ENCODE measurements around the gene NR1D1. TPM values are rescaled to one million over a fixed set of nuclear protein-coding genes. Genes with fewer than 3 reads are reported as not detected.
A peak's percentile ranks its signal among the peaks of the same experiment; 100 is the strongest.

The NR1D1 gene
- total and polyA plus RNA-seq, 2 of the 13 experiments (the other 11 are each of a cell fraction or from before 2014, with no cell fraction given), result 2.1 to 2.7 TPM

- TF ChIP-seq ZNF678 (CRISPR knock-in tag; IDR thresholded peaks at IDR 0.05) (peak; percentile 68; the same call in 1 of the 2 replicates), ZNF607 (CRISPR knock-in tag; IDR thresholded peaks at IDR 0.05; ENCODE audit: borderline replicate concordance) (no peak), ZSCAN20 (CRISPR knock-in tag; IDR thresholded peaks at IDR 0.05; ENCODE audit: borderline replicate concordance) (peak; percentile 81; the same call in 1 of the 2 replicates), ZSCAN31 (CRISPR knock-in tag; IDR thresholded peaks at IDR 0.05; ENCODE audit: low read depth) (0 out of 2 replicates have a peak, but pooled peaks have one; percentile 47), ZMYM3 (CRISPR knock-in tag; IDR thresholded peaks at IDR 0.05) (no peak), AGO2 (optimal IDR thresholded peaks at IDR 0.05; ENCODE audit: low read depth, low read length) (peak; percentile 96), YY1 (IDR thresholded peaks at IDR 0.05; ENCODE audit: insufficient read depth, insufficient replicate concordance, low read depth, low read length) (peak; percentile 11), SNAPC4 (CRISPR knock-in tag; IDR thresholded peaks at IDR 0.05) (no peak), TMF1 (CRISPR knock-in tag; IDR thresholded peaks at IDR 0.05; ENCODE audit: low read depth) (0 out of 2 replicates have a peak, but pooled peaks have one; percentile 8), POLR2AphosphoS2 (IDR thresholded peaks at IDR 0.05; ENCODE audit: low read depth, low read length) (no peak), KLF11 (CRISPR knock-in tag; IDR thresholded peaks at IDR 0.05) (no peak), TSC22D2 (CRISPR knock-in tag; IDR thresholded peaks at IDR 0.05; ENCODE audit: borderline replicate concordance) (0 out of 2 replicates have a peak, but pooled peaks have one; percentile 19), TAF15 (IDR thresholded peaks at IDR 0.05; ENCODE audit: low read depth, low read length, poor library complexity, severe bottlenecking) (no peak), ZNF772 (CRISPR knock-in tag; IDR thresholded peaks at IDR 0.05) (no peak), ZNF691 (CRISPR knock-in tag; IDR thresholded peaks at IDR 0.05; ENCODE audit: borderline replicate concordance, low read depth) (peak; percentile 15; the same call in 1 of the 2 replicates), ZNF558 (CRISPR knock-in tag; IDR thresholded peaks at IDR 0.05; ENCODE audit: borderline replicate concordance) (peak; percentile 68; the same call in 1 of the 2 replicates), PATZ1 (CRISPR knock-in tag; IDR thresholded peaks at IDR 0.05) (peak; percentile 38; the same call in 1 of the 2 replicates)
- TF ChIP-seq, protein P1, sequence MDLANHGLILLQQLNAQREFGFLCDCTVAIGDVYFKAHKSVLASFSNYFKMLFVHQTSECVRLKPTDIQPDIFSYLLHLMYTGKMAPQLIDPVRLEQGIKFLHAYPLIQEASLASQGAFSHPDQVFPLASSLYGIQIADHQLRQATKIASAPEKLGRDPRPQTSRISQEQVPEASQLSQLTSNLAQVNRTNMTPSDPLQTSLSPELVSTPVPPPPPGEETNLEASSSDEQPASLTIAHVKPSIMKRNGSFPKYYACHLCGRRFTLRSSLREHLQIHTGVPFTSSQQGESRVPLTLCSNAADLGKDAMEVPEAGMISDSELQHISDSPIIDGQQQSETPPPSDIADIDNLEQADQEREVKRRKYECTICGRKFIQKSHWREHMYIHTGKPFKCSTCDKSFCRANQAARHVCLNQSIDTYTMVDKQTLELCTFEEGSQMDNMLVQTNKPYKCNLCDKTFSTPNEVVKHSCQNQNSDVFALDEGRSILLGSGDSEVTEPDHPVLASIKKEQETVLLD (CRISPR knock-in tag; IDR thresholded peaks at IDR 0.05; ENCODE audit: low read depth), result peak; percentile 10; the same call in 1 of the 2 replicates
These were observed 22.0 kb upstream of the NR1D1 start (continued) for GRCh38 chr17:40122136-40122998.
